ENCODE data around the gene CCDC192. TPM values are rescaled to one million over a fixed set of nuclear protein-coding genes. Genes with fewer than 3 reads are reported as not detected.

CCDC192 gene
- total RNA-seq, 1 donor from 2014 or later: 1.3 TPM

DNA sequence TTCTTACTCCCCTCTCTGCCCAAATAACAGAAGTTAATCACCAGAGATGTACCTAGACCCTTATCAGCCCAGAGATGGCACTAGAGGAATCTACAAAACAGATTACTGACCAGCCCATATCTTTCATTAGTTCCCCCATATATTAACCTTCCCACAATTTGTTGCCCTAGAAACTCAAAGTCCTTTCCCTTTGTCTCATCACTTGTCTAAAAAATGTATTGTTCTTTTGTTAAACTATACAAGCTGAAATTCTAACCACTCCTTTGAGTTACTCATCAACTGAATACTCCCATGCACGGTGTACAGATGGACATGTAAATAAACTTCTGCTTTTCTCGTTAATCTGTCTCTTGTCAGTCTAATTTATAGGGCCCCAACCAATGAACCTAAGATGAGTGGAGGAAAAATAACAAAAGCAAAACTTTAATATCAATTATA lies 130.9 kb downstream of the CCDC192 start:
- Mint-ChIP-seq H3K4me3 (peak overlapping the region; percentile 5), H3K27me3 (ENCODE audit: low read depth) (no peaks in the 10 kb centered on the region), H3K4me1 (peaks cover 27% of the 10 kb centered on the region), H3K36me3 (ENCODE audit: low read depth) (peaks cover 10% of the 10 kb centered on the region), H3K27ac (ENCODE audit: unreplicated experiment) (peak overlapping the region; percentile 19), H3K9me3 (peaks cover 7% of the 10 kb centered on the region)
- TF ChIP-seq, protein P1, sequence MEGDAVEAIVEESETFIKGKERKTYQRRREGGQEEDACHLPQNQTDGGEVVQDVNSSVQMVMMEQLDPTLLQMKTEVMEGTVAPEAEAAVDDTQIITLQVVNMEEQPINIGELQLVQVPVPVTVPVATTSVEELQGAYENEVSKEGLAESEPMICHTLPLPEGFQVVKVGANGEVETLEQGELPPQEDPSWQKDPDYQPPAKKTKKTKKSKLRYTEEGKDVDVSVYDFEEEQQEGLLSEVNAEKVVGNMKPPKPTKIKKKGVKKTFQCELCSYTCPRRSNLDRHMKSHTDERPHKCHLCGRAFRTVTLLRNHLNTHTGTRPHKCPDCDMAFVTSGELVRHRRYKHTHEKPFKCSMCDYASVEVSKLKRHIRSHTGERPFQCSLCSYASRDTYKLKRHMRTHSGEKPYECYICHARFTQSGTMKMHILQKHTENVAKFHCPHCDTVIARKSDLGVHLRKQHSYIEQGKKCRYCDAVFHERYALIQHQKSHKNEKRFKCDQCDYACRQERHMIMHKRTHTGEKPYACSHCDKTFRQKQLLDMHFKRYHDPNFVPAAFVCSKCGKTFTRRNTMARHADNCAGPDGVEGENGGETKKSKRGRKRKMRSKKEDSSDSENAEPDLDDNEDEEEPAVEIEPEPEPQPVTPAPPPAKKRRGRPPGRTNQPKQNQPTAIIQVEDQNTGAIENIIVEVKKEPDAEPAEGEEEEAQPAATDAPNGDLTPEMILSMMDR (conservative IDR thresholded peaks at IDR 0.05): no peak
- DNase-seq (ENCODE audit: low read depth, low spot score): no peak

DNA sequence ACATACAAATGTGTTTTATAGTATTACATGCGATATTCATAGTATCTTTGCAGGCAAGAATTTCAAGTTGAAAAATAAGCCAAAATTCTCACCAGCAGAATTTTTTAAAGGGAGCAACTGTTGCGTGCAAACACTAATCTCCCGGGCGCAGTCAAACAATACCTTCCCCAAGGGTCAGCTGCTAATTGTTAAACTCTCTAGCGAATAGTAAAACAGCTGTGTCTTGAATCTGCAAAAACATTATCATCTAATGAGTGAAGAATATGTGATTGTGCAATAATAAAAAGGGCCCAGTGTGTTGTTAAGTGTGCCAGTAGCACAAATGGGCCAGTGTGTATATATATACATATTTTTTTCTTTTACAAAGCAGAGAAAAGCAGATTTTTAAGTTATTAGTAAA lies 131.4 kb downstream of the CCDC192 start:
- peaks cover 7% of the 10 kb centered on the region for H3K9me3 Mint-ChIP-seq
- no peak overlapping the region for H3K27ac Mint-ChIP-seq (ENCODE audit: unreplicated experiment)
- no peaks in the 10 kb centered on the region for H3K27me3 Mint-ChIP-seq (ENCODE audit: low read depth)
- peaks cover 29% of the 10 kb centered on the region for H3K4me1 Mint-ChIP-seq
- H3K36me3 Mint-ChIP-seq (ENCODE audit: low read depth): peaks cover 11% of the 10 kb centered on the region
- TF ChIP-seq, protein P1 (conservative IDR thresholded peaks at IDR 0.05): no peak
- DNase-seq (ENCODE audit: low read depth, low spot score): no peak
- H3K4me3 Mint-ChIP-seq: peak overlapping the region; percentile 5

DNA sequence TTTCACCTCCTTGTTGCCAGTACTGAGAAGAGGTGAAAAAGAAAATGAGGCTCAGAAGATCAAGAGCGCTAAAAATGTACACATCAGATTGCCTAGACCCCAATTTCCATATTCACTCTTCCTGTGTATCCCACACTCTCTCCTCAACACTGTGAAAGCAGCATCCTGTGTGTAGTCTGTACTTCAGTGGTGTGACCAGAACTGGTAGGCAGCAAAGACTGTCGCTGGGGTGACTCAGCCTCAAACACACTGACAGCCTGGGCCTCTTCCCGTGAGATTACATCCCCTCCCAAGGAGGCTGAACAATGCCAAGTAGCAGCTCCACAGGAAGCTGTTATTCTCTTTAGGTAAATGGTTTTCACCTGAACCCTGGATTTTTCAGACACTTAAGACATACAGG lies 135.5 kb downstream of the CCDC192 start:
- H3K36me3 Mint-ChIP-seq (ENCODE audit: low read depth): peaks cover 11% of the 10 kb centered on the region
- no peak overlapping the region for H3K4me3 Mint-ChIP-seq
- H3K4me1 Mint-ChIP-seq: peaks cover 30% of the 10 kb centered on the region
- H3K27me3 Mint-ChIP-seq (ENCODE audit: low read depth): no peaks in the 10 kb centered on the region
- TF ChIP-seq, protein P1 (conservative IDR thresholded peaks at IDR 0.05): no peak
- no peak for DNase-seq (ENCODE audit: low read depth, low spot score)
- peaks cover 7% of the 10 kb centered on the region for H3K9me3 Mint-ChIP-seq
- H3K27ac Mint-ChIP-seq (ENCODE audit: unreplicated experiment): no peak overlapping the region

DNA sequence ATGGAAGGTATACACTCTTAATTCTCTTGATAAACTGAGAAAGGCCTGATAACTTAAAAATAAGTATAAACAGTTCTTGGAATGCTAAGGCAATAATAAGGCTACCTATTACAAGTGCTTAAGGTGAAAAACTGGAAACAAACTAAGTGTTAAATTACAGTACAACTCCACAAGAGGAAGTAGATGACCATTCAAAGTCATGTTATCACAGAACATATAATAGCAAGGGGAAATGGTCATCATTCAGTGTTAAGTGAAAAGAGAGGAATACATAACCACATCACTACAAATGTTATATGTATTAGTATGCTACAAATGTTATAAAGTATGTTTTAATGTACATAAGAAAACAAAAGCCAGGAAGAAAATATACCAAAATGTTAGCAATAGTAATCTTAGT lies 135.9 kb downstream of the CCDC192 start:
- DNase-seq (ENCODE audit: low read depth, low spot score): no peak
- Mint-ChIP-seq H3K4me1 (peaks cover 27% of the 10 kb centered on the region), H3K4me3 (no peak overlapping the region), H3K36me3 (ENCODE audit: low read depth) (peaks cover 11% of the 10 kb centered on the region), H3K27ac (ENCODE audit: unreplicated experiment) (no peak overlapping the region), H3K9me3 (peaks cover 7% of the 10 kb centered on the region), H3K27me3 (ENCODE audit: low read depth) (no peaks in the 10 kb centered on the region)
- TF ChIP-seq, protein P1 (conservative IDR thresholded peaks at IDR 0.05): no peak

DNA sequence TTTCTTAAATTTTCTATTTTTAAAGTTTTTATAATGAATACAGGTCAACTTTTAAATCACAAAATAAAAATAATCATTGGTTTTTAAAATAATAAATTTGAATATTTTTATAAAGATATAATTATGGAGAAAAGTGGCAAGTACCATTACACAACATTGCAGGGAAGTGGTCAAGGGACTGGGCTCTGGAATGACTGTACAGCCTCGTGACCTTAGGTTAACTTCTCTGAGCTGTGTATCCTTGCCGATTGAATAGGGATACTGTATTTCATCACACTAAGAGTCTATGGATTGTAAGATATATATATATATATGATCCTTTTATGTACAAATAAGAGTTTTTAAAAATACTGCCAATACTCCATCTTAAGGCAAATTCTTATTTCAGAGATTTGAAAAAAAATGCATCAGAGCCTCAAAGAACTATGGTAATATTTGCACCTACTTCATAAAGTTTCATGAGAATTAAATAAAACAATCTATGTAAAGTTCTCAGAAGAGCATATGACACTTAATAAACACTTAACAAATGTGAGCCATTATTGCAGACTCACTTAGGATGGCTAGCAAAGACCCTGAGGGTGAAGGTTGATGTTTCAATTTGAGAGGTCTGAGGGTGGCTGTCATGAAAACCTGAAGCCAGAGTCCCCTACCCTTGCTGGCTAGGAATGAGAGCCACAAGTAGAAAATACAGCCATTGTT lies 136.5 kb downstream of the CCDC192 start:
- peaks cover 11% of the 10 kb centered on the region for H3K36me3 Mint-ChIP-seq (ENCODE audit: low read depth)
- H3K9me3 Mint-ChIP-seq: peaks cover 7% of the 10 kb centered on the region
- DNase-seq (ENCODE audit: low read depth, low spot score): no peak
- peaks cover 27% of the 10 kb centered on the region for H3K4me1 Mint-ChIP-seq
- TF ChIP-seq, protein P1 (conservative IDR thresholded peaks at IDR 0.05): no peak
- no peak overlapping the region for H3K4me3 Mint-ChIP-seq
- peak overlapping the region; percentile 93 for H3K27ac Mint-ChIP-seq (ENCODE audit: unreplicated experiment)
- no peaks in the 10 kb centered on the region for H3K27me3 Mint-ChIP-seq (ENCODE audit: low read depth)
